HEK293 (cell line): ENCODE measurements around the gene TXNRD2.

Experiments
- CTCF ChIP-seq: fragments of 450-650 bp; formaldehyde crosslinking; IDR thresholded peaks from 2 replicates; pipeline ENCODE4 v1.5.1; 2016; ENCODE audit warnings: missing biosample characterization, missing genetic modification characterization
- ZNF10 ChIP-seq: fragments of 450-650 bp; formaldehyde crosslinking; IDR thresholded peaks from 2 replicates; pipeline ENCODE4 v1.5.1; 2017; ENCODE audit warnings: missing biosample characterization, missing genetic modification characterization
- ZNF488 ChIP-seq: fragments of 450-650 bp; formaldehyde crosslinking; IDR thresholded peaks from 2 replicates; pipeline ENCODE4 v1.5.1; 2016; ENCODE audit warnings: missing biosample characterization, missing genetic modification characterization
- ZNF585B ChIP-seq: fragments of 450-650 bp; formaldehyde crosslinking; IDR thresholded peaks from 2 replicates; pipeline ENCODE4 v1.5.1; 2016; ENCODE audit warnings: missing biosample characterization, missing genetic modification characterization
- ZNF670 ChIP-seq: fragments of 450-650 bp; formaldehyde crosslinking; IDR thresholded peaks from 2 replicates; pipeline ENCODE4 v1.5.1; 2016; ENCODE audit warnings: missing biosample characterization, missing genetic modification characterization, low read depth

GRCh38 chr22:19983741-19984140, 42.1 kb upstream of the TXNRD2 start:
- TF ChIP-seq CTCF (tag by site-specific recombination) (no peak), ZNF585B (tag by site-specific recombination) (no peak), ZNF488 (no peak), ZNF10 (tag by site-specific recombination) (no peak), ZNF670 (tag by site-specific recombination) (no peak)
